ENCODE measurements around the gene EPC2.

DNA sequence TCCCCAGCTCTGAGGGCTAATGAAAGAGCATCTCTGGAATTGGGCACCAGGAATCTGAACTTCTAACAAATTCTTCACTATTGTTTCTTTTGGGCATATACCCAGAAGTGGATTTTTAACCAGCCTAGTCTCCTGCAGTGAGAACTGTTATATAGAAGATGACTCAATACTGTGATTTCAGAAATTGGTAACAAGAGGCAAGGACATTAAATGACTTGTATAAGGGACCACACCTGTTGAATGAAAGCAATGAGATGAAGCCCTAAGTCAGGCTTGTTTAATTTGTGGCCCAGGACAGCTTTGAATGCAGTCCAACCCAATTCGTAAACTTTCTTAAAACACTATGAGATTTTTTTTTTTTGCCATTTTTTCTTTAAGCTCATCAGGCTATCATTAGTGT lies 57.9 kb downstream of the EPC2 start:
- TF ChIP-seq, protein P1, sequence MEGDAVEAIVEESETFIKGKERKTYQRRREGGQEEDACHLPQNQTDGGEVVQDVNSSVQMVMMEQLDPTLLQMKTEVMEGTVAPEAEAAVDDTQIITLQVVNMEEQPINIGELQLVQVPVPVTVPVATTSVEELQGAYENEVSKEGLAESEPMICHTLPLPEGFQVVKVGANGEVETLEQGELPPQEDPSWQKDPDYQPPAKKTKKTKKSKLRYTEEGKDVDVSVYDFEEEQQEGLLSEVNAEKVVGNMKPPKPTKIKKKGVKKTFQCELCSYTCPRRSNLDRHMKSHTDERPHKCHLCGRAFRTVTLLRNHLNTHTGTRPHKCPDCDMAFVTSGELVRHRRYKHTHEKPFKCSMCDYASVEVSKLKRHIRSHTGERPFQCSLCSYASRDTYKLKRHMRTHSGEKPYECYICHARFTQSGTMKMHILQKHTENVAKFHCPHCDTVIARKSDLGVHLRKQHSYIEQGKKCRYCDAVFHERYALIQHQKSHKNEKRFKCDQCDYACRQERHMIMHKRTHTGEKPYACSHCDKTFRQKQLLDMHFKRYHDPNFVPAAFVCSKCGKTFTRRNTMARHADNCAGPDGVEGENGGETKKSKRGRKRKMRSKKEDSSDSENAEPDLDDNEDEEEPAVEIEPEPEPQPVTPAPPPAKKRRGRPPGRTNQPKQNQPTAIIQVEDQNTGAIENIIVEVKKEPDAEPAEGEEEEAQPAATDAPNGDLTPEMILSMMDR (conservative IDR thresholded peaks at IDR 0.05; ENCODE audit: low read depth, low read length) = no peak
- TF ChIP-seq EZH2 (IDR thresholded peaks at IDR 0.05; ENCODE audit: borderline replicate concordance, low read depth, low read length, poor library complexity, severe bottlenecking) = no peak
